Purkinje cell (primary cell): Measurements from ENCODE around the gene SREBF2. TPM values are rescaled to one million over a fixed set of nuclear protein-coding genes. Genes with fewer than 3 reads are reported as not detected.

Experiments
- polyA plus RNA-seq: library from polyadenylated mRNA; unstranded; fragments of >200 nt; fragmentation: Nextera tagmentation; gene quantifications from 2 replicates; pipeline ENCODE4 v1.2.1, GENCODE V29; 2014

The SREBF2 gene
- 3.0 and 4.5 TPM in 2 replicates for polyA plus RNA-seq

DNA sequence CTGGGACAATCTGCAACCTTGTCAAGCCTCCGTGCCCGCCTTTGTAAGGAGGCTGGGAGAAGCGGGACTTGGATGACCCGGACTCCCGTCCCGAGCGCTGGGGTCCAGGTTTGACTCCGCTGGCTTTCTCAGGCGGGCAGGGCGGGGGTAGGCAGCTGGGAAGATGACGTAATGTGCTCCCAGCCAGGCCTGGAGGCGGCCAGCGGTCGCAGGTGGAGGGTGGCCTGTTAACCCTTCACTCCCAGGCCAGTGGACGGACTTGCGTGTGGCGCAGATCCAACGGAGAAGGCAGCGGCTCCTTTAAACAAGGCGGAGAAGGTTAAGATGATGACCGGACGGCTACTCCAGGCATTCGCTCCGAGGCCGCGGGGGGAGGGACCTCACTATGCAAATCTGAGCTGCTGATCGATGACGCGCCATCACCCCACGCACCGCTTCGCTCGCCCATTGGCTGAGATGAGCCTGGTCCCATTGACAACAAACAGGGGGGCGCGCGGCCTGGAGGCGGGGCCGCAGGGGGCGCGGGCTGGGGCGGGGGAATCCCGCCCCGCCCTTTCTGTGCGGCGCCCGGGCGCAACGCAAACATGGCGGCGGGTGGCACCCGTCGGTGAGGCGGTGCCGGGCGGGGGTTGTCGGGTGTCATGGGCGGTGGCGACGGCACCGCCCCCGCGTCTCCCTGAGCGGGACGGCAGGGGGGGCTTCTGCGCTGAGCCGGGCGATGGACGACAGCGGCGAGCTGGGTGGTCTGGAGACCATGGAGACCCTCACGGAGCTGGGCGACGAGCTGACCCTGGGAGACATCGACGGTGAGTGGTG lies at the start of gene SREBF2:
Gene SREBF2 (plus strand): TSS at position 553 of the 816 bp plus-strand sequence. CDS start 166 bp downstream, at position 719.

DNA sequence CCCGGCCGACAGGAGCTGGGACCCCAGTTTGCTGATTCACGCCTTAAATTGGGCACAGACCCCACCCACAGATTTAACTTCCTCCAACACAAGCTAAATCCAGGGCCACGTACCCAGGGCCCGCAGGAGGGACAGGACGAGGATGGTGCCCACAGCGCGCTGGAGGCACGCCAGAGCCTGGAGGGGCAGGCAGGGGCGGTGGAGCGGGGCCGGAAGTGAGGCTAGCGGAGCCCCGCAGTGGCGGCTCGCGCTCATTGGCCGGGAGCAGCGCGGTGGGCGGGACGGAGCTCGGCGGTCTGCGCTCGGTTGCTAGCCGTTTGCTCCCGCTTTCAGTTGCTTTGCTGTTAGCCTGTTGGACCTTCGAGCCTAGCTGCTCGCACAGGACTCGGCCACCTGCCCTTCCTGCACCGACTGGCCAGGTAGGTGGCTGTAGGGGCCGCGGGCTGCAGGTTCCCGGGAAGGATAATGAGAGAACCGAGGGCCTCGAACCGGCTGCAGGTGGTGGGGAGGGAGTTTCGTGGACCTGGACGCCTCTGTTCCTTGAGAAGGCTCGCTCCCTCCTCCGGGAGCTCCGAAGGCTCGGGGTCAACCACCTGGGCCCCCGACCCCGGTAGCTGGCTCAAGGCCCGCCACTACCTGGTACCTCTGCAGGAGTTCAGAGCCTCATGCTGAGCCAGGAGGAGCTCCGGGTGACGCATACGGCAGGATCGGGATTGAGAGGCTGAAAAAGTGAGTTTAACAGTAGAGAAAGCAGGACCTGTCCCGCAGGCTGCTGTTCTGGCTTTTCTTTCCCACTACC lies 32.4 kb upstream of the SREBF2 start, which contains the start of gene CCDC134:
Gene CCDC134 (plus strand): TSS at position 332 of the 799 bp plus-strand sequence. CDS start 8,212 bp downstream, outside the sequence.

DNA sequence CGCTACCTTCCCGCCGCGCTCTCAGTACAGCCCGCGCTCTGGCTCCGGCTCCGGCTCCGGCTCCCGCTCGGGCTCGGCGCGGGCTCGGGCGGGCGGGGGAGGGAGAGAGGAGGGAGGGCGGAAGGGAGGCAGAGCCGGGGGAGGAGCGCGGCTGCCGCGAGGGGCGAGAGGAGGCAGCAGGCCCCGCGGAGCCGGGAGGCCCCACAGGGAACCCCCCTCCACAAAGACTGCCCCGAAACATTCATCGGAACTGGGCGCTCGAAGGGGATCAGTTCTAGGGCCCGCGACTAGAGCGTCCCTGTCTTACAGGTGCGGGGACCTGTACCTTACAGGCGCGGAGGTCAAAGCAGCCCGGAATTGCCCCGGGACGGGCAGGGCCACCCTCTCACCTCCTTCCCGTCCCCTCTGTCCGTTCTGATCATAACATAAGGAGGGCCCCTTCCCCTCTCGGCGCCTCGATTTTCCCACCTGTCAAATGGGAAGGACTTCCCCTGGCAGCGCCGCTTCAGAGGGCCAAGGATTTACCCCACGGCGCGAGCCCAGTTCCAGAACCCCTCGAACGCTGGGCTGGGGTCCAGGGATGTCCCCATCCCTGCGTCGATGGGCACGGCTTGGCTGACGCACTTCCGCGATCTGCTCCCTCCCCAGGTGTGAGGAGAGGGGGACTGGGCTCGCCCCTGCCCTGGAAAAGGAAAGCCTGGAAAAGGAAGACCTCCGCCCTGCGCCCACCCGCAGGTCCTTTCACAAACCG lies 82.3 kb downstream of the SREBF2 start, which contains the start of gene SHISA8:
Gene SHISA8 (minus strand): TSS at position 40 of the 751 bp plus-strand sequence. CDS start 407 bp downstream, outside the sequence.

DNA sequence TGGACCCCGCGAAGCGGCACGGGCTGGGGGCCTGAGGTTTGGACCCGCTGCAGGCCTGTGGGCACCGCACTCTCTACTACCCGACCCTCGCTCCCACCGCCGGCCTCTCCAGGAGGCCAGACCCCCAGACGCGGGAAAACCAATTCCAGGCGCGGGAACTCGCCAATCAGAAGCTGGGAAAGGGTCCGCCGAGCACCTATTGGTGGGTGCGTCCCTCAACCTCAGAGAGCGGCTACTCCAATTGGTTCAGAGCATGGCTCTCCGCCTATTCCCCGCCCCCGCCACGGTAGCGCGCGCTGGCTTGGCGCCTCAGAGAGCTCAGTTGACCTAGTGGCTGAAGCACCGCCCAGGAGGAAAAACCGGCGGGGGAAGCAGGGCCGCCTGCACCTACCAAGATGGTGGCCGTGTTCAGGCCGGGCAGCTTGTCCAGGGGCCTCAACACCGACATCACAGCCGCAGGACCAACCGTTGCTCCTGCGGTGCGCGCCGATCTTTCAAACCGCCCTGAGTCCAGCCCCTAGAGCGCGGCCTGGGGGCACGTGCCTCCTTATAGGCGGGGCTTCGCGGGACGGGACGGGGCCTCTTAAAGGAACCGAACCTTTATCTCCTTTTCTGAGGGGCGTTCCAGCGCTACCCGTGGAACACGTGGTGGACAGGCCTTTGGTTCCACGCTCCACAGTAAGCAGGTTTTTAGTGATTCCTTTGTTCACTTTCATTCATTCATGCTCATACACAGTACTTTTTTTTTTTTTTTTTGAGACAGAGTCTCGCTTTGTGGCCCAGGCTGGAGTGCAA lies 113.9 kb downstream of the SREBF2 start, which contains the start of gene CENPM:
Gene CENPM (minus strand): TSS at position 524 of the 795 bp plus-strand sequence. CDS start 76 bp downstream, at position 448.

DNA sequence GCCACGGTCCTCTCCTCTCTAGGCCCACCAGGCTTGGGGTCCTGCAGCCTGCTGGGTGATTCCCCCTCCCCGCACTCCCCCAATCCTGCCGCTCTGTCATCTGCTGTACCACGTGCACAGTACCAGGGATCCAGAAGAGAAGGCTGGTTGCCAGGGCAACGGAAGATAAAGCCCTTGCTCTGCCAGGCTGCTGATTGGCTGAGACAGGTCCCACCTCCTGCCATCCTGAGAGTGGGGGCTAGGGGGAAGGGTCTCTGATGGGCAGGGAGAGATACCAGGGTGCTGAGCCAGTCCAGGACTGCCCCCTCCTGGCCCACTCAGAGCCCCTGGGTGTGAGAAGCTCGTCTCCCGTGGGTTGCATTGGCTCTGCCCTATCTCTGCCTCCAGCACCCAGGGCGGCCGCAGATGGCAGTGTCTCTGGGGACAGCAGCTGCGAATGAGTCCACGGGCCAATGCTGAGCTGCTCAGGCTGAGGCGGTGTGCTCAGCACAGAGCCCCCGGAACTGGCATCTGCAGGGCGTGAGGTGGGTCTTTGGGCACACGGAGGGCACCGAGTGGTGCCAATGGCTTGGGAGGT lies 119.1 kb downstream of the SREBF2 start, which contains the start of gene SMIM45:
Gene SMIM45 (plus strand): TSS at position 253 of the 577 bp plus-strand sequence.

Other genes starting within 250 kb of the SREBF2 start
- gene PMM1, start 243.3 kb upstream of the SREBF2 start, polyA plus RNA-seq: 12.1 and 33.2 TPM in 2 replicates
- 12.1 and 15.0 TPM in 2 replicates for gene DESI1, start 212.1 kb upstream of the SREBF2 start, polyA plus RNA-seq
- 155 and 163 TPM in 2 replicates for gene XRCC6, start 211.8 kb upstream of the SREBF2 start, polyA plus RNA-seq
- gene SNU13, start 144.2 kb upstream of the SREBF2 start, polyA plus RNA-seq: 515 and 524 TPM in 2 replicates
- gene MEI1, start 133.6 kb upstream of the SREBF2 start, polyA plus RNA-seq: 7.7 and 7.9 TPM in 2 replicates
- gene CCDC134, start 32.4 kb upstream of the SREBF2 start, polyA plus RNA-seq: 1.9 and 6.3 TPM in 2 replicates
- gene SHISA8, start 82.0 kb downstream of the SREBF2 start, polyA plus RNA-seq: not detected in 2 replicates
- gene TNFRSF13C, start 93.7 kb downstream of the SREBF2 start, polyA plus RNA-seq: not detected in 2 replicates
- gene CENPM, start 114.0 kb downstream of the SREBF2 start, polyA plus RNA-seq: 1.5 and 3.4 TPM in 2 replicates
- 31.4 and 45.8 TPM in 2 replicates for gene SEPTIN3, start 136.3 kb downstream of the SREBF2 start, polyA plus RNA-seq
- 1.1 TPM in 1 of 2 replicates, not detected in the other for gene WBP2NL, start 165.7 kb downstream of the SREBF2 start, polyA plus RNA-seq
- gene NAGA, start 237.7 kb downstream of the SREBF2 start, polyA plus RNA-seq: 1.5 and 2.5 TPM in 2 replicates
- not detected in 2 replicates for gene PHETA2, start 241.1 kb downstream of the SREBF2 start, polyA plus RNA-seq
- 146 and 149 TPM in 2 replicates for gene SMDT1, start 246.6 kb downstream of the SREBF2 start, polyA plus RNA-seq